ENCODE measurements around the gene PDZRN3.

The PDZRN3 gene

DNA sequence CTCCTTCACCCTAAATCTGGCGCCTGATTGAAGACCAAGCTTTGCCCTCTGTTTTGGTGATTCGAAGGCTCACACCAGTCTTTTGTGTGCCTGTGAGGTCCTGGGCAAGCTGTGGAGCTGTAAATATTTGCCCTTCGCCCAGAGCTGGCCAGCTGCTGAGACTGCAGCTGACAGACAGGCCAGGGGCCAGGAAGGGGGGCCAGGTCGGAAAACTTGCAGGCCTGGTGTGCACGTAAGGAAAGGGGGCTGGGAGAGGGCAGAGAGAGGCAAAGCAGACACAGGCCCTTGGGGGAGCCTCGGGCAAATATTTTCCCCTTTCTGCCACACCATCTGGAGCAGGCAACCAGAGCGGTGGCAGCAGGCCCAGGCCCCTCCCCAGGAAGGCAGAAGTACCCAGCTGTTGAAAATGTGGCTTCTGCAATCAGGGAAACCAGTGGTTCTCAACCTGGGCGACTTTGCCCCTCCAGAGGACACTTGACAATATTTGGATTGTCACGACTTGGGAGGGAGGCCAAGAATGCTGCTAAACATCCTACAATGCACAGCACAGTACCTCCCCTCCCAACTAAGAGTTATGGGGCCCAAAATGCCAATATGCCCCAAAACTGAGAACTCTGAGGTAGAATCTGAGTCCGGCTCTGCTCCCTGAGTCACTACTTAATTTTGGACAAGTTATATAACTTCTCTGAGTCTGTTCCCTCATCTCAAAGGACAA is 2.5 kb downstream of the PDZRN3 start:
- peak; percentile 83 for DNase-seq (ENCODE audit: low read depth)

DNA sequence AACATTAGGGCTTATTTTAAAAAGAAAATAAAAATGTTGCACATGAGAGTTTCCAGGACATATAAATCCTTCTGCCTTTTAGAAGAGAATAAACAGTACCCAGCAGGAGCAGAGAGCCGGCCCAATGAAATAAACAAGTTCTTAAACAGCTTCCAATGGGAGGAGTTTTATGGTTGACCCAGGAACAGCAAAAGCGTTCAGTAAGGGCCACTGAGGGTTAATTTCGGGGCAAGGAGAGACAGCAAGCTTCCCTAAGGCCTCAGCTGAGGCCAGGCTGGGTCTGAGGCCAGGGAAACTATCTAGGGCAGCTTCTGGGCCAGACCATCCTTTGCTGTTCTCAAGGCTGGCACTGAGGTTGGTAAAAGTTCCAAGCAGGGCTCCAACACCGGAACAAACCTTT is 3.4 kb downstream of the PDZRN3 start:
- peak; percentile 32 for DNase-seq (ENCODE audit: low read depth)

DNA sequence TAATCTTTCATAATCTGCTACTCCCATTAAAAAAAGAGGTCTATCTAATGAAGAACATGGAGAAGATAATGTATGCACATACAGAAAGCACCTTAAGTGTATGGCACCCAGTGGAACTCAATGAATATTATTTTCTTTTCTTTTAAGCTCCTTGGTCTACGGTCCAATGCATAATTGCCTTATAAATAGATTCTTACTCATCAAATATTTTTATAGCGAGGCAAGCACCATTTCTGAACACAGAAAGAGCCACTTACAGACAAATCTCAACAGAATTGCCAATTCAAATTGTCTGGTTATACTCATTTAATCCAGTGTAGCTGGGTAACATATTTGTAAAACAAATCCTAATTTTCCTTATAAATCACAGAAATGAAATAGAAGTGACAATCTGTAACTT is 6.3 kb downstream of the PDZRN3 start:
- no peak for DNase-seq (ENCODE audit: low read depth)

DNA sequence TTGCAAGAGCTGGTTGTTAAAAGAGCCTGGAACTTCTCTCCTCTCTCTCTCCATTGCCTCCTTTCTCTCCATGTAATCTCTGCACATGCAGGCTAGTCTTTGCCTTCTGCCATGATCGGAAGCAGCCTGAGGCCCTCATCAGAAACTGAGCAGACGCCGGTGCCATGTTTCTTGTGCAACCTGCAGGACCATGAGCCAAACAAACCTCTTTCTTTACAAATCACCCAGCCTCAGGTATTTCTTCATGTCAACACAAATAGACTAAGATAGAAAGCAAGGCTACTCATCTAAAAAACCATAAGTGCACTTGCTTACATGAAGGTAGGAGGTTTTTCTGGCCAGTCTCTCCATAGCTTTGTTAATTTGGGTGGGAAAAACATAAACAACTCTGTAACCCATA is 8.7 kb downstream of the PDZRN3 start:
- no peak for DNase-seq (ENCODE audit: low read depth)

- peak; percentile 86 for DNase-seq (ENCODE audit: low read depth)
These were observed 10.3 kb downstream of the PDZRN3 start for GRCh38 chr3:73614419-73614818.

DNA sequence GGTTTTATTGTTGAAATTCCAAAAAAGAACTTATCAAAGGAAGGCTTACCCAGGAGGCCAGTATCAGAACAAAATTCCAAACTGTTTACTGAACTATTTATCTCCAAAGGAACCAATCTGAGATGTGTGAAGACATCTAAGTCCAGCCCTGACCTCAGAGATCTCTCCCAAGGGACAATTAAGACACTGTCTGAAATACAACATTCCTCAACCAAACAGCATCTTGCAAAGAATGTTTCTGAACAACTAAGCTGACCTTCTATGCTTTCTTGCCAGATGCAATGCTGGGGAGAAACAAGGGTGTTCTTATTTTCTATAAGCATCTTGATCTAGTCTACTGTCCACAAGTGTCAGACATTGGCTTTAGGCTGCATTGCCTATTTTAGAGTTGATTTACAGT is 13.6 kb downstream of the PDZRN3 start:
- peak; percentile 83 for DNase-seq (ENCODE audit: low read depth)

DNA sequence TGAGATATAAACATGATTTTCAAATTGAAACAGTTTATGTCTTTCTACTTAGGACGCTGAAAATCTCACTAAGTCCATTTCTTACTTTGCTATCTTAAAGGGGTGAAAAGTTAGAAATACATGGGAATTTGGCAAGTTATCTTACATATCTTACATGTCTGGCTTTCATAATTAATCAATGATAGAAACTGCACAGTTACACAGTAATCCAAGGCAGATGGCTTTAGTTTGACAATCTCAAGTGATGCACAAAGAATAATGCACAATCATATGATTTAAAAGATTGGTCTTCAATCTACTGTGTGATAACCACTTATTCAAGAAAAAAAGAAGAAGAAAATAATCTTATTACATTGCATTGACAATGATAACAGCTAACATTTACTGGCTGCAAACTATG is 14.2 kb downstream of the PDZRN3 start:
- DNase-seq (ENCODE audit: low read depth) = no peak

- no peak for DNase-seq (ENCODE audit: low read depth)
These were observed 15.1 kb downstream of the PDZRN3 start for GRCh38 chr3:73609655-73610054.

- no peak for DNase-seq (ENCODE audit: low read depth)
These were observed 15.5 kb downstream of the PDZRN3 start for GRCh38 chr3:73609315-73609641.

- no peak for DNase-seq (ENCODE audit: low read depth)
These were observed 16.1 kb downstream of the PDZRN3 start for GRCh38 chr3:73608456-73609314.

DNA sequence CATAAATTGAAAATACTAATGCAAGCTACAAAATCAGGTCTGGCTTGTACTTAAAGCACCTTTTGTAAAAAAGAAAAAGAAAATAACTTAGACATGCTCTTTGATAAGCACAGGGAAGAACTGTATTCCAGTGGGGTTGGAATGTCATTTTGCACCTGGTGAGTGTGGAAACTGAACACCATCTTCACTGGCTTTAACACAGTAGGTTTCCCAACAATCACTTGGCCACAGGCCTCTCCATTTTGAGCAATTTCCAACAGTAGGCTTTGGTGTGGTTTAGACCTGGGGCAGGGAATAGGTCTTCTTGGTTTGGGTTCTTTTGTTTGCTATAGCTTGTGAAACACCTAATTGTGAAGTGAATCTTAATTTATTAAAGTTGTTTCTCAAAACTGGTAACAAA is 18.9 kb downstream of the PDZRN3 start:
- no peak for DNase-seq (ENCODE audit: low read depth)

- peak; percentile 92 for DNase-seq (ENCODE audit: low read depth)
These were observed 19.3 kb downstream of the PDZRN3 start for GRCh38 chr3:73605412-73605811.

DNA sequence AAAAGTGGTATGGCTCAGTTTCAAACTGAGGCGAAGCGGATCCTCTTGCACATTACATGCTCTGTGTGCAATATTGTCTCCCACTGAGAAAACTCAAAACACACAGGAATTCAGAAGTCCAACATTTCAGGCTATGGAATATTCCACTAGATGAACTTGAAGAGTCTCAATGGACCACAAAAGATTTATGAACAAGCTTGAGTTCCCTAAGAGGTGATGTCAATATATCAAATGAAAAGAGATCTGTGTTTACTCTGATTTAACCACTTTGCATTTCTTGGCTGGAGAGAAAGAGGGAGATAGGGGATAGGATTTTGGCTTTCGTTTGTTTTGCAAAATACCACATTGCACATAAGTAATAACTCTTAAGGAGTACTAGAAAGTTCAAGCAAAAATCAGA is 20.3 kb downstream of the PDZRN3 start:
- peak; percentile 74 for DNase-seq (ENCODE audit: low read depth)

DNA sequence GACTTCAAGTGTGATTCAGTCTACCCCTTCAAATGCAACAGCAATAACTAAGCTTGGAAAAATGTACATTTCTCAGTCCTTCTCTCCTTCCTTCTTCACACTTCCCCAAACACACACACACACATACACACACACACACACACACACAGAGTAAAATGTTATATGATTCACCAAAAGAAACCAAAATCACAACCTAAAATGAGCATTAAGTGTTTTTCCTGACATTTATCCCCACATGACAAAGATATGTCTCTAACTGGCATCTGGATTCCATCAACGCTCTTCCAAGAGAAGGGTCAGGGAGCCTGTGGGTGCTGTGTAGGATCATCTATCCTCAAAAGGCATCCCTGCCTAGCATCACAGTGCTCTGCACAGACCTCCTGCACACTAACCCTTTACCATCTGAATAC is 21.0 kb downstream of the PDZRN3 start:
- peak; percentile 59 for DNase-seq (ENCODE audit: low read depth)

GRCh38 chr3:73602170-73602569 is 22.6 kb downstream of the PDZRN3 start:
- DNase-seq (ENCODE audit: low read depth) = peak; percentile 87

- no peak for DNase-seq (ENCODE audit: low read depth)
These were observed 23.3 kb downstream of the PDZRN3 start for GRCh38 chr3:73601481-73601880.

DNA sequence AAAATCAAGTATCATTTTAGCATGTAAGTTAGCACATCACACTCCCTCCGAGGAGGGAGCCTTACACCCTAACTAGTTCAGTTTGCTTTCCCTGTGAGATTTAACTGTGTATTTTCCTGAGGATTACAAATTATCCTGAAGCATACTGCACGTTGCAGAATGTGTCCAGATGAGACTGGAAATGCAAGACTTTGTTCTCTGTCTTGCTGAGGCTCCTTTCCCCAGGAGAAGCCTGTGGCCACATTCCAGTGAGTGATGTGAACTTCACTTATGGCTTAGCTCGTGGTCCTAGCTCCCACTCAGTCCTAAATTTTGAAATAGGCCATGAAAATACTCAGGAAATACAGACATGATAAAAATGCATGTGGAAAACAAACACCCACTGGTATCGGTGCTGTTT is 23.7 kb downstream of the PDZRN3 start:
- DNase-seq (ENCODE audit: low read depth) = no peak

DNA sequence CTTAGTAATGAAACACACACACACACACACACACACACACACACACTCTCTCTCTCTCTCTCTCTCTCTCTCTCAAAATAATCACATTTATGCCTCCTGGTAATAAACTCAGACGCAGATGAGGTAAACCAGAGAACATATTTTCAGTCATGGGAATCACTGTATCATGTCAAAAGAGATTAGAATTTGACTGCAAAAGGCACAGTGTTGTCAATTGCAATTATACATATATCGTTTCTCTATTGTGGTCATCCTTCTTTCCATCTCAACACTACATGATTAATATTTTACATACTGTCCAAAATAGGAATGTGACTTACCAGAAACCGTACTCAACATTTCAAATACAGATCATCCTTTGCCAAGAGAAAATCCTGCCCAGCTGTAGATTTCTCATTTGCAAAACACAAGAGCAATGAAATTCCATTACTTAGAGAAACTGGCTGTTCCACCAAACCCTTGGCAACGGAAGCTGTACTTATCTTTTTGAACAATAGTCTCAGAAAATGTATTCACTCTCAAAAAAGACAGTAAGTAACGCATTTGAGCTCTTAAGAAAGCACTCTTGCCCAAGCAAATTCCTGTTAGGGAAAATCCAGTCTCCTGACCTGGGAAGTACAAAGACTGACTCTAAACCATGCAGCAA is 24.3 kb downstream of the PDZRN3 start:
- peak; percentile 98 for DNase-seq (ENCODE audit: low read depth)

- DNase-seq (ENCODE audit: low read depth) = no peak
These were observed 25.1 kb downstream of the PDZRN3 start for GRCh38 chr3:73599605-73600004.

DNA sequence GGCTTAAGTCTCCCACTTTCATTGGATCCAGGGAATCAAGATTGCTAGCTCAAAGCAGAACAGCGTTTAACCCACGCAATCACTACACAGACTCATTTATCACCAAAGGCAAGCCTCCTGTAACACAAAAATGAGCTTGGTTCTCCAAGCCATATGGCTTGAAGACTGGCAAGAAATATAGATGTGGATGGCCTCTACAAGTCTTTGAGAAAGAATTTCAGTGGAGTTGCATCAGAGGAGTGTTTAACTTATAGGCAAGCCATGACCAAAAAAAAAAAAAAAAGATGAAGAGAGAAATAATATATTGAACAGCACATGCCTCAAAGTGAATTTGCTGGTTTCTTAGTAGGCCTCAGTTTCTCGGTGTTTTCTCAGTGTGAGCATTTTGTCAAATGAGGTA is 27.3 kb downstream of the PDZRN3 start:
- DNase-seq (ENCODE audit: low read depth) = no peak

GRCh38 chr3:73592154-73593144 is 32.3 kb downstream of the PDZRN3 start:
- DNase-seq (ENCODE audit: low read depth) = no peak

- DNase-seq (ENCODE audit: low read depth) = no peak
These were observed 33.4 kb downstream of the PDZRN3 start for GRCh38 chr3:73591286-73591800.

Data from fibroblast of gingiva (primary cell).